ENCODE measurements around the gene PHOX2B.

GRCh38 chr4:41713768-41714167 lies 34.8 kb downstream of the PHOX2B start:
- TF ChIP-seq, protein P1, sequence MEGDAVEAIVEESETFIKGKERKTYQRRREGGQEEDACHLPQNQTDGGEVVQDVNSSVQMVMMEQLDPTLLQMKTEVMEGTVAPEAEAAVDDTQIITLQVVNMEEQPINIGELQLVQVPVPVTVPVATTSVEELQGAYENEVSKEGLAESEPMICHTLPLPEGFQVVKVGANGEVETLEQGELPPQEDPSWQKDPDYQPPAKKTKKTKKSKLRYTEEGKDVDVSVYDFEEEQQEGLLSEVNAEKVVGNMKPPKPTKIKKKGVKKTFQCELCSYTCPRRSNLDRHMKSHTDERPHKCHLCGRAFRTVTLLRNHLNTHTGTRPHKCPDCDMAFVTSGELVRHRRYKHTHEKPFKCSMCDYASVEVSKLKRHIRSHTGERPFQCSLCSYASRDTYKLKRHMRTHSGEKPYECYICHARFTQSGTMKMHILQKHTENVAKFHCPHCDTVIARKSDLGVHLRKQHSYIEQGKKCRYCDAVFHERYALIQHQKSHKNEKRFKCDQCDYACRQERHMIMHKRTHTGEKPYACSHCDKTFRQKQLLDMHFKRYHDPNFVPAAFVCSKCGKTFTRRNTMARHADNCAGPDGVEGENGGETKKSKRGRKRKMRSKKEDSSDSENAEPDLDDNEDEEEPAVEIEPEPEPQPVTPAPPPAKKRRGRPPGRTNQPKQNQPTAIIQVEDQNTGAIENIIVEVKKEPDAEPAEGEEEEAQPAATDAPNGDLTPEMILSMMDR (IDR thresholded peaks at IDR 0.05) = no peak
- TF ChIP-seq POLR2AphosphoS5 (IDR thresholded peaks at IDR 0.05) = no peak
- TF ChIP-seq POLR2A (IDR thresholded peaks at IDR 0.05) = no peak
